Epithelial cell of esophagus (primary cell): ENCODE results near the gene HKDC1.

ENCODE experiments used
- DNase-seq: peaks from one replicate; pipeline ENCODE4 v3.0.0; 2010; ENCODE audit warnings: low read depth
- H3K4me3 ChIP-seq: 2 replicates; pipeline ENCODE4 v1.5.1; 2011; ENCODE audit warnings: mild to moderate bottlenecking, low read length, control low read depth
- TF ChIP-seq, protein P1 (sequence below): IDR thresholded peaks from 2 replicates; pipeline ENCODE4 v1.5.1; 2011; ENCODE audit warnings: low read depth, mild to moderate bottlenecking, low read length, control low read depth, inconsistent platforms; ENCODE audit not compliant: insufficient read depth; ENCODE audit errors: missing control alignments

Gene HKDC1

DNA sequence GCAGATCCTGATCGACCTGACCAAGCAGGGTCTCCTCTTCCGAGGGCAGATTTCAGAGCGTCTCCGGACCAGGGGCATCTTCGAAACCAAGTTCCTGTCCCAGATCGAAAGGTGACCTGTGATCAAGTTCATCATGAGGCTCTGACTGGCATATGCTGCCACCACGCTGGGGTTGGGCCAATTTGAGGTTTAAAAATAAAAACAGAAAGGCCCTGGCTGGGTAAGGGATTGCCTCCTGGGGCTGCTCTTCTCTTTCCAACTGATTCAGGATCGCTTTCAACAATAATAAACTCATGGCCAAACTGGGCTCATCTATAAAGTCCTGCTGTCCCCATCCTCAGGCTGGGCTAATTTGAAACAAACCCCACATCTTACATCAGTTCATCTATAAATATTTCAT is 41.1 kb downstream of the HKDC1 start:
- no peak overlapping the region for H3K4me3 ChIP-seq
- DNase-seq: no peak
- TF ChIP-seq, protein P1, sequence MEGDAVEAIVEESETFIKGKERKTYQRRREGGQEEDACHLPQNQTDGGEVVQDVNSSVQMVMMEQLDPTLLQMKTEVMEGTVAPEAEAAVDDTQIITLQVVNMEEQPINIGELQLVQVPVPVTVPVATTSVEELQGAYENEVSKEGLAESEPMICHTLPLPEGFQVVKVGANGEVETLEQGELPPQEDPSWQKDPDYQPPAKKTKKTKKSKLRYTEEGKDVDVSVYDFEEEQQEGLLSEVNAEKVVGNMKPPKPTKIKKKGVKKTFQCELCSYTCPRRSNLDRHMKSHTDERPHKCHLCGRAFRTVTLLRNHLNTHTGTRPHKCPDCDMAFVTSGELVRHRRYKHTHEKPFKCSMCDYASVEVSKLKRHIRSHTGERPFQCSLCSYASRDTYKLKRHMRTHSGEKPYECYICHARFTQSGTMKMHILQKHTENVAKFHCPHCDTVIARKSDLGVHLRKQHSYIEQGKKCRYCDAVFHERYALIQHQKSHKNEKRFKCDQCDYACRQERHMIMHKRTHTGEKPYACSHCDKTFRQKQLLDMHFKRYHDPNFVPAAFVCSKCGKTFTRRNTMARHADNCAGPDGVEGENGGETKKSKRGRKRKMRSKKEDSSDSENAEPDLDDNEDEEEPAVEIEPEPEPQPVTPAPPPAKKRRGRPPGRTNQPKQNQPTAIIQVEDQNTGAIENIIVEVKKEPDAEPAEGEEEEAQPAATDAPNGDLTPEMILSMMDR: no peak

DNA sequence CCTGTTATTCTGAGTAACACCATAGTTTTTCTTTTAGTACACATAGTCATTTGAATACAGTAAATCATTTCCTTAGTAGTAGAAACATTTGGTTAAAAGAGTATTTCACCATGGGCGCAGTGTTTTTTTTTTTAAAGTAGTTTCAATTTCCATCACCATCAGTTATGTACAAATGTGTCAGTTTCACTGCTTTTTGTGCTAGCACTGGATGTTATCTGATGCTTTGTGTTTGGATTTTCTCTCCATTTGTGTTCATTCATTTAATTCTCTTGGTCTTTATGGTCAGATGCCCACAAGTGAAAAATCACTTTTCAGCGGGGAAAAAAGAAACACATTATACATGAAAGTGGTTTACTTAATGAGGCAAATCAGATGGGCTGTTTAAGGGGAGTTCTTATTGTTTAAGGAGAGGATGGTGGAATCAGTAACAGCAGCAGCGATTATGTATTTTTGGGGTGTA is 42.2 kb downstream of the HKDC1 start:
- DNase-seq: no peak
- TF ChIP-seq, protein P1: no peak
- no peak overlapping the region for H3K4me3 ChIP-seq

DNA sequence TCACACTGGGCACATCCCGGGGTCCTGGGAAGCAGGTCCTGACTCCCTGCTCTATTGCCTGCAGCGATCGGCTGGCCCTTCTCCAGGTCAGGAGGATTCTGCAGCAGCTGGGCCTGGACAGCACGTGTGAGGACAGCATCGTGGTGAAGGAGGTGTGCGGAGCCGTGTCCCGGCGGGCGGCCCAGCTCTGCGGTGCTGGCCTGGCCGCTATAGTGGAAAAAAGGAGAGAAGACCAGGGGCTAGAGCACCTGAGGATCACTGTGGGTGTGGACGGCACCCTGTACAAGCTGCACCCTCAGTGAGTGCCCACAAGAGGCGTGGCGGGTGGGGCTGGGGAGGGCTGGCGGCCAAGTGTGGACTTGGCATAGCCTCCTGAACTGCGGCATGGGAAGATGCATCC is 45.4 kb downstream of the HKDC1 start:
- no peak overlapping the region for H3K4me3 ChIP-seq
- no peak for DNase-seq
- TF ChIP-seq, protein P1: no peak

DNA sequence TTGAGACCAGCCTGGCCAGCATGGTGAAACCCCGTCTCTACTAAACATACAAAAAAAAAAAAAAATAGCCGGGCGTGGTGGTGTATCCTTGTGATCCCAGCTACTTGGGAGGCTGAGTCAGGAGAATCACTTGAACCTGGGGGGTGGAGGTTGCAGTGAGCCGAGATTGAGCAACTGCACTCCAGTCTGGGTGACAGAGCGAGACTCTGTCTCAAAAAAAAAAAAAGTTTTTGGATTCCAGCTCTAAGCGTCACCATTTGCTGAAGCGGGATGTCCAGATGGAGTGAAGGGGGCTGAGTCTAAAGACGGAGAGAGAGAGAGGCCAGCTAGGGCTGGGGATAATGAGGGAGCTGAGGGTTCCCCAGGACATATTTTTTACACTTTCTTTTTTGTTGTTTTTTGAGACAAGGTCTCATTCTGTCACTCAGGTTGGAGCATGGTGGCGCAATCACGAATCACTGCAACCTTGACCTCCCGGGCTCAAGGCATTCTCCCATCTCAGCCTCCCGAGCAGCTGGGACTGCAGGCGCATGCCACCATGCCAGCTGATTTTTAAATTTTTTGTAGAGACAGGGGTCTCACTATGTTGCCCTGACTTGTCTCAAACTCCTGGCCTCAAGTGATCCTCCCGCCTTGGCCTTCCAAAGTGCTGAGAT is 48.8 kb downstream of the HKDC1 start:
- no peak for DNase-seq
- TF ChIP-seq, protein P1: no peak
- H3K4me3 ChIP-seq: no peak overlapping the region

DNA sequence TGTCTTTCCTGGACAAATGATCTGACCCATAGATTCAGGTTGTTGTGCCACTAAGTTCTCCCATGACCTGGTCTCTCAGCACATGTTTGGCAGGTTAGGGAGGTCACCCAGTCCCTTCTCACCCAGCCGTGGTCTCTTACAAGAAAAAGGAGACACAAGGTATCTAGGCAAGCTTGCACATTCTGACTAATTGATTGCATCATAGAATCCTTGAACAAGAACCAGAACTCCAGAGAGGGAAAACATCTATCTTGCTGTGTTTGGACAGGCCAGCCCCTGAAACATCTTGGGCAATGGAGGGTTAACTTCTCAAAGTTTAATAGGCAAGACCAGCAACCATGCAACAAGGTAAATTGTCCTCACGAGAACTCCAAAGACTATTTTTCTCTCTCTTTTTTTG is 49.6 kb downstream of the HKDC1 start:
- no peak overlapping the region for H3K4me3 ChIP-seq
- TF ChIP-seq, protein P1: no peak
- DNase-seq: peak; percentile 52

DNA sequence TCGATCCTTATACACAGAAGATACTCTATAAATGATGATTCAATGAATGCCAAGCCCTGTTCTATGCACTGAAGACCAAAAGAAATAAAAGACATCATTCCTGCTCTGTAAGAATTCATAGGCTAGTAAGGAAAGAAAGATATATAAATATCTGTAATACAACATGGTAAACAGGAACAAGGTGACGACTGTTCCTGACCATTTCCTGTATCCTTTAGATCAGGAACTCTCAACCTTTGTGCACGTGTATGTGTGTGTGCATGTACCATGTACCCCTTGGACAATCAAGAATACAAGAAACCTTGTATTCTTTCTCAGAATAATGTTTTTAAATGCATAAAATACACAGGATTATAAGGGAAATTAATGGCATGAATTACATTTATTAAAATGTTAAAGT is 50.9 kb downstream of the HKDC1 start:
- DNase-seq: no peak
- H3K4me3 ChIP-seq: no peak overlapping the region
- TF ChIP-seq, protein P1: no peak

DNA sequence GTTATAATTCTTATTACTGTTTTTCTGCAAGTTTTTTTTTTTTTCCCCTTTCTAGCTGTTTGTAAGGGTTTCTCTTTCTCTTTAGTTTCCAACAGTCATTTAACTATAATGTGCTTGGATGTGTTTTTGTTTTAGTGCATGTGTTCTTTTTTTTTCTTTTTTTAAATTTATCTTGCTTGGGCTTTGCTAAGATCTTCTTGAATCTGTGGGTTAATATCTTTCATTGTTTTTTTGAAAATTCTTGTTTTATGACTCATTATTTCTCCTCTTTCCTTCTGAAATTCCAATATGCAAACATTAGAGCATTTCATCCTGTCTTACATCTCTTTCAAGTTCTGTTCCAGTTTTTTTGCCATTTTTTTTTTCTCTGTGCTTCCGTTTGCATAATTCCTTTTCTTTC is 52.5 kb downstream of the HKDC1 start:
- H3K4me3 ChIP-seq: no peak overlapping the region
- TF ChIP-seq, protein P1: no peak
- DNase-seq: no peak
